GM18505 (cell line): Measurements from ENCODE around the gene DAGLA.

Source experiments
- ATAC-seq: cut with Tn5 transposase; IDR thresholded peaks from one replicate; pipeline ENCODE4 v1.9.1; 2021; ENCODE audit not compliant: unreplicated experiment
- POLR2A ChIP-seq: IDR thresholded peaks from 4 replicates; pipeline ENCODE4 v1.6.1; 2011; ENCODE audit warnings: borderline replicate concordance; ENCODE audit not compliant: insufficient read depth, insufficient read length; ENCODE audit errors: extremely low read depth

DAGLA gene

GRCh38 chr11:61737636-61738386, 57.6 kb downstream of the DAGLA start:
- TF ChIP-seq POLR2A = no peak
- no peak for ATAC-seq

- TF ChIP-seq POLR2A = no peak
- no peak for ATAC-seq
Observed at GRCh38 chr11:61738776-61739175, 58.6 kb downstream of the DAGLA start.

- no peak for ATAC-seq
- TF ChIP-seq POLR2A = no peak
Observed at GRCh38 chr11:61739413-61739812, 59.2 kb downstream of the DAGLA start.

- no peak for ATAC-seq
- no peak for TF ChIP-seq POLR2A
Observed at GRCh38 chr11:61739966-61740365, 59.8 kb downstream of the DAGLA start.

- no peak for ATAC-seq
- no peak for TF ChIP-seq POLR2A
Observed at GRCh38 chr11:61742391-61742790, 62.2 kb downstream of the DAGLA start.

- no peak for ATAC-seq
- TF ChIP-seq POLR2A = no peak
Observed at GRCh38 chr11:61743486-61744095, 63.4 kb downstream of the DAGLA start.

- TF ChIP-seq POLR2A = no peak
Observed at GRCh38 chr11:61744181-61744580, 64.0 kb downstream of the DAGLA start.

GRCh38 chr11:61744609-61745156, 64.5 kb downstream of the DAGLA start:
- no peak for ATAC-seq

More at GRCh38 chr11:61744181-61744580, 64.0 kb downstream of the DAGLA start:
- ATAC-seq = no peak

GRCh38 chr11:61745781-61746441, 65.7 kb downstream of the DAGLA start:
- no peak for ATAC-seq
- TF ChIP-seq POLR2A = no peak

More at GRCh38 chr11:61744609-61745156, 64.5 kb downstream of the DAGLA start:
- no peak for TF ChIP-seq POLR2A

- no peak for ATAC-seq
- TF ChIP-seq POLR2A = no peak
Observed at GRCh38 chr11:61746442-61747191, 66.4 kb downstream of the DAGLA start.

- ATAC-seq = no peak
- TF ChIP-seq POLR2A = no peak
Observed at GRCh38 chr11:61747192-61747966, 67.2 kb downstream of the DAGLA start.

- TF ChIP-seq POLR2A = no peak
- ATAC-seq = no peak
Observed at GRCh38 chr11:61747967-61748285, 67.7 kb downstream of the DAGLA start.
